ENCODE data around the gene GNRHR. TPM values are rescaled to one million over a fixed set of nuclear protein-coding genes. Genes with fewer than 3 reads are reported as not detected.

GNRHR gene
- total RNA-seq, 1 donor from 2014 or later = not detected

DNA sequence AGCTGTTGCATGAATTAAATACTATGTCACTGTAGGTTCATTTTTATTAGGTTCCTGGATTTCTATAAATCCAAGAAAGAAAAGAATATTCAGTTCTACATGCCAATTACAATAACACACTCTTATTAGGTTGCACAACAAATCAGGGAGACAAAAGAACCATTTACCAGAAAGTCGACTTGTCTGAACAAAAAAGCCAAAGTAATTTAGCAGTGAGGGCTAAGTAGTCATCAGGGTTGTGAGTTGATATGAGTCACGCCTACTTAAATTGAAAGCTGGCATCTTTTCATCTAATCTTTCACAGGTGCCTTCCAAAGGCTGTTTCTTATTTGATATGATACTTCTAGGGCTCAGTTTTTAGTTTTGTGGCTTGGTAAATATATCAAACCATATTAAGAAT lies 25.4 kb upstream of the GNRHR start:
- H3K27me3 Mint-ChIP-seq = no peaks in the 10 kb centered on the region
- intact Hi-C loops (cut with micrococcal nuclease) = no loop called here
- no peaks in the 10 kb centered on the region for H3K36me3 Mint-ChIP-seq (ENCODE audit: low read depth)
- H3K4me1 Mint-ChIP-seq = no peaks in the 10 kb centered on the region
- TF ChIP-seq, protein P1, sequence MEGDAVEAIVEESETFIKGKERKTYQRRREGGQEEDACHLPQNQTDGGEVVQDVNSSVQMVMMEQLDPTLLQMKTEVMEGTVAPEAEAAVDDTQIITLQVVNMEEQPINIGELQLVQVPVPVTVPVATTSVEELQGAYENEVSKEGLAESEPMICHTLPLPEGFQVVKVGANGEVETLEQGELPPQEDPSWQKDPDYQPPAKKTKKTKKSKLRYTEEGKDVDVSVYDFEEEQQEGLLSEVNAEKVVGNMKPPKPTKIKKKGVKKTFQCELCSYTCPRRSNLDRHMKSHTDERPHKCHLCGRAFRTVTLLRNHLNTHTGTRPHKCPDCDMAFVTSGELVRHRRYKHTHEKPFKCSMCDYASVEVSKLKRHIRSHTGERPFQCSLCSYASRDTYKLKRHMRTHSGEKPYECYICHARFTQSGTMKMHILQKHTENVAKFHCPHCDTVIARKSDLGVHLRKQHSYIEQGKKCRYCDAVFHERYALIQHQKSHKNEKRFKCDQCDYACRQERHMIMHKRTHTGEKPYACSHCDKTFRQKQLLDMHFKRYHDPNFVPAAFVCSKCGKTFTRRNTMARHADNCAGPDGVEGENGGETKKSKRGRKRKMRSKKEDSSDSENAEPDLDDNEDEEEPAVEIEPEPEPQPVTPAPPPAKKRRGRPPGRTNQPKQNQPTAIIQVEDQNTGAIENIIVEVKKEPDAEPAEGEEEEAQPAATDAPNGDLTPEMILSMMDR (IDR thresholded peaks at IDR 0.05) = no peak
- DNase-seq (no peak), ATAC-seq (ENCODE audit: low read depth) (no peak)
- no peaks in the 10 kb centered on the region for H3K9me3 Mint-ChIP-seq
- H3K27ac Mint-ChIP-seq = no peak overlapping the region
- CTCF ChIA-PET = no interaction called here
- no peak overlapping the region for H3K4me3 Mint-ChIP-seq
- POLR2A ChIA-PET = no interaction called here

DNA sequence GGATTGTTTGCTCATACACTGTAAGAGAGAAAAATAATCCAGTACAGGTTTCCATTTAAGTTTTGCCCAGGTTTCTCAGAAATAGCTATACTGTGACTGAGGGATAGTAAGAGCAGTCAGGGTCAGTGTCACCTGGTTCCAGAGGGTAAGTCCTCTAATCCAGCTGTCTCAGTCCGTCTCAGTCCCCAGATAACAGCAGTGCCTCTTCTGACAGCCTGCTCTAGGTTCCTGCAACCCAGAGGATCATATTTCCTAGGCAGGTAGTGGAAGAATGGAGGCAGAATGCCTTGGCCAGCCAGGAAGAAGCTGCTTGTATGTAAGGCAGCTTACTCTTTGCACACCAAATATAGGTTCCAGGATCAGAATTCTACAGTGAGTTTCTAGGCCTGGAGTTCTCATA lies 22.6 kb upstream of the GNRHR start:
- Mint-ChIP-seq H3K27ac (no peak overlapping the region), H3K9me3 (no peaks in the 10 kb centered on the region), H3K4me1 (no peaks in the 10 kb centered on the region), H3K36me3 (ENCODE audit: low read depth) (no peaks in the 10 kb centered on the region), H3K4me3 (no peak overlapping the region), H3K27me3 (no peaks in the 10 kb centered on the region)
- TF ChIP-seq, protein P1 (IDR thresholded peaks at IDR 0.05) = no peak
- no peak for ATAC-seq (ENCODE audit: low read depth)
- no peak for DNase-seq
- ChIA-PET POLR2A (no interaction called here), CTCF (no interaction called here)
- intact Hi-C loops (cut with micrococcal nuclease) = no loop called here

DNA sequence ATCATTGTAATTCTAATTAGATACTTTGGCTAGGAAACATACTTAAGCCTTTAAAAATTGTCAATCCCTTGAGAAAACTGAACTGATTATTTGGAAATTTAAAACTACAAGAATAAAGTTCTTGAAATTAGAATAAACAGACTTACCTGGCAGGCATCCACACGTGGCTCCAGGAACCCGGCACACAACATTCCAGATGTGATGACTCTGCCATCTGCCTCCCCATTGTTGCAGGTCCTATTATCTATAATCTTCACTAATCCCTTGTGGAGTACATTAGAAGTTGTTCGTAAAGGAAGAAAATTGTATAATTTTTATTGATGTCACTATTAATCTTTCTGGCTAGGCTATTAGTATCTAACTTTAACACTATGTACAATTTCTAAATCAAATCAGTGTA lies 16.2 kb upstream of the GNRHR start:
- no peak overlapping the region for H3K4me3 Mint-ChIP-seq
- POLR2A ChIA-PET = no interaction called here
- CTCF ChIA-PET = no interaction called here

DNA sequence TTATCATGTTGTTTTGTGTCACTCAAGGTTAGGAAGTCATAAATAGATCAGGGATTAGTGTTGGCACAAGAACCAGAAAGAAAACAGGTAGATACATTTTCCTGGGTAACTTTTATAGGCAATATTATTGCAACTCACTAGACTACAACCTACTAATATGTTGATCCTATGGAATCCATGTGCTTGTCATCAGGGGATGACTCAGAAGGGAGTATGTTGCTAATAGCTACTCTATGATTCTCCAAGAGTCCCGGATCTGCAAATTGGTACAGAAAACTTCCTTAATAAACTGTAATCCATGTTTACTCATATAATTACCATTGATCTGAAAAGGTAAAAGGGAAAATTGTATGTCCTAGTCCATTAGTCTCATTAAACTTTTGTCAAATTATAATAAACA lies 11.7 kb upstream of the GNRHR start:
- peaks cover 4% of the 10 kb centered on the region for H3K4me1 Mint-ChIP-seq
- no peaks in the 10 kb centered on the region for H3K36me3 Mint-ChIP-seq (ENCODE audit: low read depth)
- ChIA-PET POLR2A (no interaction called here), CTCF (no interaction called here)
- intact Hi-C loops (cut with micrococcal nuclease) = no loop called here
- DNase-seq (no peak), ATAC-seq (ENCODE audit: low read depth) (no peak)
- no peak overlapping the region for H3K4me3 Mint-ChIP-seq
- H3K9me3 Mint-ChIP-seq = no peaks in the 10 kb centered on the region
- H3K27me3 Mint-ChIP-seq = no peaks in the 10 kb centered on the region
- TF ChIP-seq, protein P1 (IDR thresholded peaks at IDR 0.05) = no peak
- H3K27ac Mint-ChIP-seq = no peak overlapping the region

More for the DNA sequence above, 16.2 kb upstream of the GNRHR start:
- H3K4me1 Mint-ChIP-seq = no peaks in the 10 kb centered on the region
- ATAC-seq (ENCODE audit: low read depth) (no peak), DNase-seq (no peak)
- TF ChIP-seq, protein P1 (IDR thresholded peaks at IDR 0.05) = no peak
- no peaks in the 10 kb centered on the region for H3K36me3 Mint-ChIP-seq (ENCODE audit: low read depth)
- intact Hi-C loops (cut with micrococcal nuclease) = no loop called here
- H3K27ac Mint-ChIP-seq = no peak overlapping the region
- no peaks in the 10 kb centered on the region for H3K27me3 Mint-ChIP-seq
- no peaks in the 10 kb centered on the region for H3K9me3 Mint-ChIP-seq

DNA sequence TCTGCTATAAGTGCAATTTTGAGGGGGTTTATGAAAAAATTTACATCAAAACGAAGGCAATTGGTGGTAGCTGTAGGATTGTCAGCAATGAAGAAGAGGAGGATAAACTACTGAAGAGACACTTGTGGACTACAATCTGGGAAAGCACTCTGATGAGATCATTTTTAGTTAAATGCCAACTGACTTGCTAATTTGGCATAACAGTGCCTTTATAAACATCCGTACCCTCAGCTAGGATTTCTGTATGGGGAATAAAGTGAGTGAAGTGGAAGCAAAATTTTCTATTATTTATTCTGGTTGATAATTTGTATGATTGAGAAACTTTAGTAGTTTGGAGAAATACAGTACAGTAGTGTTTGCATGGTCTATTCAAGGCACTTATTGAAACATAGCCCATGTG lies 11.2 kb upstream of the GNRHR start:
- intact Hi-C loops (cut with micrococcal nuclease) = no loop called here
- Mint-ChIP-seq H3K27me3 (no peaks in the 10 kb centered on the region), H3K4me1 (peaks cover 4% of the 10 kb centered on the region), H3K4me3 (no peak overlapping the region), H3K36me3 (ENCODE audit: low read depth) (no peaks in the 10 kb centered on the region), H3K27ac (no peak overlapping the region), H3K9me3 (no peaks in the 10 kb centered on the region)
- TF ChIP-seq, protein P1 (IDR thresholded peaks at IDR 0.05) = no peak
- ATAC-seq (ENCODE audit: low read depth) = no peak
- ChIA-PET CTCF (no interaction called here), POLR2A (no interaction called here)
- no peak for DNase-seq

All from activated B cell treated with CpG ODN at 0.5 μM for 24 hours (primary cell).